PC-3 (cell line): ENCODE data around the gene PAPSS1. TPM values are rescaled to one million over a fixed set of nuclear protein-coding genes. Genes with fewer than 3 reads are reported as not detected.

Source experiments
- ATAC-seq: fragments of 200-7000 bp; cut with Tn5 transposase; 2 replicates; pipeline ENCODE4 v1.9.1; 2020; ENCODE audit warnings: mild to moderate bottlenecking, moderate library complexity
- BruUV-seq: library from RNA; stranded (reverse); fragments of 400-500 nt; replicated peaks from 2 replicates; lab custom pipeline; 2021; lab: Mats Ljungman, UMichigan
- CTCF ChIA-PET: fragments of 300-600 bp; sonication (Branson Sonifier 250); formaldehyde crosslinking; loops from one replicate; lab custom pipeline; 2022; ENCODE audit warnings: antibody characterized with exemption; lab: Charles Lee
- POLR2A ChIA-PET: fragments of 300-600 bp; sonication (Branson Sonifier 250); formaldehyde crosslinking; loops from one replicate; lab custom pipeline; 2022; ENCODE audit warnings: antibody characterized with exemption; ENCODE audit not compliant: unreplicated experiment; lab: Charles Lee
- DNase-seq: peaks from one replicate; pipeline ENCODE4 v3.0.0-alpha.2; 2015
- H2AFZ ChIP-seq: fragments of 300-600 bp; sonication (generic); 2 replicates; pipeline ENCODE4 v1.6.0; 2016; ENCODE audit warnings: antibody characterized with exemption, low read length
- H3F3A ChIP-seq: fragments of 300-600 bp; sonication (generic); one replicate; pipeline ENCODE4 v1.6.0; 2017; ENCODE audit warnings: antibody characterized with exemption, low read length, control low read depth, mild to moderate bottlenecking; ENCODE audit not compliant: unreplicated experiment
- H3K27ac ChIP-seq: fragments of 300-600 bp; sonication (generic); 2 replicates; pipeline ENCODE4 v1.5.1; 2016; ENCODE audit warnings: mild to moderate bottlenecking, low read length
- H3K27me3 ChIP-seq: fragments of 300-600 bp; sonication (generic); 2 replicates; pipeline ENCODE4 v1.6.1; 2016; ENCODE audit warnings: low read length, mixed read lengths
- H3K36me3 ChIP-seq: fragments of 300-600 bp; sonication (generic); 2 replicates; pipeline ENCODE4 v1.6.1; 2016; ENCODE audit warnings: low read depth, mixed run types, low read length, mixed read lengths
- H3K4me1 ChIP-seq: fragments of 300-600 bp; sonication (generic); 2 replicates; pipeline ENCODE4 v1.5.1; 2016; ENCODE audit warnings: low read length; ENCODE audit not compliant: insufficient read depth
- H3K4me2 ChIP-seq: fragments of 300-600 bp; sonication (generic); 2 replicates; pipeline ENCODE4 v1.6.0; 2016; ENCODE audit warnings: low read length
- H3K4me3 ChIP-seq: fragments of 300-600 bp; sonication (generic); 2 replicates; pipeline ENCODE4 v1.5.1; 2016; ENCODE audit warnings: mild to moderate bottlenecking, low read length, mixed read lengths
- H3K79me2 ChIP-seq: fragments of 300-600 bp; sonication (generic); 2 replicates; pipeline ENCODE4 v1.6.1; 2017; ENCODE audit warnings: low read length, mixed read lengths
- H3K9ac ChIP-seq: fragments of 300-600 bp; sonication (generic); 2 replicates; pipeline ENCODE4 v1.6.0; 2016; ENCODE audit warnings: mild to moderate bottlenecking, low read length
- H3K9me2 ChIP-seq: fragments of 300-600 bp; sonication (generic); replicated peaks from 2 replicates; pipeline ENCODE4 v1.6.1; 2016; ENCODE audit warnings: mixed run types, low read length, mixed read lengths
- H3K9me3 ChIP-seq: fragments of 300-600 bp; sonication (generic); 2 replicates; pipeline ENCODE4 v1.6.1; 2016; ENCODE audit warnings: low read length, mixed read lengths
- H4K20me1 ChIP-seq: fragments of 300-600 bp; sonication (generic); 2 replicates; pipeline ENCODE4 v1.6.1; 2016; ENCODE audit warnings: low read length, mixed read lengths
- EZH2 ChIP-seq: fragments of 300-600 bp; sonication (generic); IDR thresholded peaks from one replicate; pipeline ENCODE4 v1.6.1; 2017; ENCODE audit warnings: antibody characterized with exemption, mild to moderate bottlenecking, low read length; ENCODE audit not compliant: unreplicated experiment
- EZH2phosphoT487 ChIP-seq: fragments of 300-600 bp; sonication (generic); IDR thresholded peaks from 2 replicates; pipeline ENCODE4 v1.6.1; 2018; ENCODE audit warnings: mild to moderate bottlenecking, antibody characterized with exemption, low read length, borderline replicate concordance
- intact Hi-C: fragments of 100-400 bp; cut with micrococcal nuclease; formaldehyde crosslinking; loops from 2 replicates; pipeline ENCODE4 v1.9.0; 2023
- total RNA-seq: library from RNA; depleted of rRNA; stranded (reverse); fragments of >200 nt; gene quantifications from 2 replicates; pipeline ENCODE4 v1.2.3, GENCODE V29; 2014
- TF ChIP-seq, protein P1 (sequence below): fragments of 300-600 bp; sonication (generic); conservative IDR thresholded peaks from 2 replicates; pipeline ENCODE4 v1.5.1; 2017; ENCODE audit warnings: antibody characterized with exemption, low read depth, mild to moderate bottlenecking, low read length

PAPSS1 gene
- total RNA-seq, 1 experiment from 2014 or later, result 28.0 TPM

DNA sequence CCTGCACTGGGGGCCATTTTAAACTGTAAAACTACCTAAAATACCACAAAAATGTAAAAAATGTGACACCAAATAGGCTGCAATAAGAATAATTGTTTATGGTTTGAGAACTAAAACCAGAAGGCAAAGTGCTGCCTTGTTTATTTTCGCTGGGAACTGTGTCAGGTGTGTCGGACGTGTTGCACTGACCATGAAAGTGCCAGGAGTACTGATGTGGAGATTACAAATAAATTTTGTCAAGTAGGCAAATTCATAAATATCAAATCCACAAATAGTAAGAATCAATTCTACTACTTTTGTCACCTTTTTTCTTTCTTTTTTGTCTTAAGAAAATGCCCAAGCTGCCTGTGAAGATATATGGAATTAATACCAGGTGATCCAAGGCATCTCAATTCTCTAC lies 37.7 kb downstream of the PAPSS1 start:
- intact Hi-C loops, result no loop called here
- Histone ChIP-seq H3K9me3 (no peaks in the 10 kb centered on the region), H3K9ac (no peak overlapping the region), H3F3A (no peaks in the 10 kb centered on the region), H3K4me1 (0 out of 2 replicates have a peak, but pooled peaks cover 9% of the 10 kb centered on the region), H2AFZ (no peak overlapping the region), H3K9me2 (no peaks in the 10 kb centered on the region), H3K27ac (no peak overlapping the region), H3K79me2 (no peaks in the 10 kb centered on the region), H3K4me3 (no peak overlapping the region), H3K4me2 (no peak overlapping the region), H4K20me1 (no peaks in the 10 kb centered on the region), H3K27me3 (no peaks in the 10 kb centered on the region), H3K36me3 (peaks cover 7% of the 10 kb centered on the region; the same call in 1 of the 2 replicates)
- BruUV-seq, result no TSS peak
- no peak for DNase-seq
- TF ChIP-seq, protein P1, sequence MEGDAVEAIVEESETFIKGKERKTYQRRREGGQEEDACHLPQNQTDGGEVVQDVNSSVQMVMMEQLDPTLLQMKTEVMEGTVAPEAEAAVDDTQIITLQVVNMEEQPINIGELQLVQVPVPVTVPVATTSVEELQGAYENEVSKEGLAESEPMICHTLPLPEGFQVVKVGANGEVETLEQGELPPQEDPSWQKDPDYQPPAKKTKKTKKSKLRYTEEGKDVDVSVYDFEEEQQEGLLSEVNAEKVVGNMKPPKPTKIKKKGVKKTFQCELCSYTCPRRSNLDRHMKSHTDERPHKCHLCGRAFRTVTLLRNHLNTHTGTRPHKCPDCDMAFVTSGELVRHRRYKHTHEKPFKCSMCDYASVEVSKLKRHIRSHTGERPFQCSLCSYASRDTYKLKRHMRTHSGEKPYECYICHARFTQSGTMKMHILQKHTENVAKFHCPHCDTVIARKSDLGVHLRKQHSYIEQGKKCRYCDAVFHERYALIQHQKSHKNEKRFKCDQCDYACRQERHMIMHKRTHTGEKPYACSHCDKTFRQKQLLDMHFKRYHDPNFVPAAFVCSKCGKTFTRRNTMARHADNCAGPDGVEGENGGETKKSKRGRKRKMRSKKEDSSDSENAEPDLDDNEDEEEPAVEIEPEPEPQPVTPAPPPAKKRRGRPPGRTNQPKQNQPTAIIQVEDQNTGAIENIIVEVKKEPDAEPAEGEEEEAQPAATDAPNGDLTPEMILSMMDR, result no peak
- TF ChIP-seq EZH2, result no peak
- TF ChIP-seq EZH2phosphoT487, result no peak
- ATAC-seq, result no peak
- ChIA-PET CTCF (no interaction called here), POLR2A (no interaction called here)

GRCh38 chr4:107669068-107669467 lies 51.0 kb downstream of the PAPSS1 start:
- Histone ChIP-seq H3K4me2 (no peak overlapping the region), H3K4me3 (no peak overlapping the region), H3K27ac (no peak overlapping the region), H3K9me3 (no peaks in the 10 kb centered on the region), H3K4me1 (no peaks in the 10 kb centered on the region), H3K9ac (no peak overlapping the region), H3K9me2 (no peaks in the 10 kb centered on the region), H4K20me1 (no peaks in the 10 kb centered on the region), H3K79me2 (no peaks in the 10 kb centered on the region), H3K36me3 (no peaks in the 10 kb centered on the region; the same call in 1 of the 2 replicates), H3K27me3 (no peaks in the 10 kb centered on the region), H3F3A (no peaks in the 10 kb centered on the region), H2AFZ (no peak overlapping the region)
- ChIA-PET CTCF (no interaction called here), POLR2A (no interaction called here)
- DNase-seq (no peak), ATAC-seq (no peak)
- no peak for TF ChIP-seq EZH2
- TF ChIP-seq, protein P1, result no peak
- no TSS peak for BruUV-seq
- intact Hi-C loops, result loop anchor here (5.0 kb wide), 1 partner anchor 68 kb away; no protein-coding TSS in a partner anchor

DNA sequence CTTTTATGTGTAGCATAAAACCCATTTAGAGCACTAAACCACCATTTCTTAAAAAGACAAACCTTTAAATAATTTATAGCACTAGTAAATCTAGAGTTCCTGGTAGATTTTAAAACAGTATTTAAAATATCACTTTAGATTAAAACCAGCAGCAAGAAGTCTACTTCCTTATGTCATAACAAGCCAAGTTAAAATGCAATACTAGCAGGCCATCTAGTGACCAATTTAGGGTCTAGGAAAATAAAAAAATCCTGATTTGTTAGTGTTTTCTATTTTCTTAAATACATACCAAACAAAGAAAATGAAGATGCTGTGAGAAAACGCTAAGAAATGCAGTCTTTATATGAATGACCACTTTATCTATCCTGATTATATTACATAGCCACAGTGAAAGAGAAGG lies 53.9 kb downstream of the PAPSS1 start:
- ATAC-seq (0 out of 2 replicates have a peak, but pooled peaks have one; percentile 20), DNase-seq (peak; percentile 23)
- Histone ChIP-seq H3K36me3 (no peaks in the 10 kb centered on the region; the same call in 1 of the 2 replicates), H3K4me1 (no peaks in the 10 kb centered on the region), H2AFZ (no peak overlapping the region), H3K9me3 (no peaks in the 10 kb centered on the region), H3K79me2 (no peaks in the 10 kb centered on the region), H3K27ac (no peak overlapping the region), H3K27me3 (no peaks in the 10 kb centered on the region), H3K9ac (no peak overlapping the region), H3K4me3 (no peak overlapping the region), H4K20me1 (no peaks in the 10 kb centered on the region), H3K4me2 (no peak overlapping the region), H3F3A (no peaks in the 10 kb centered on the region), H3K9me2 (no peaks in the 10 kb centered on the region)
- no TSS peak for BruUV-seq
- TF ChIP-seq EZH2, result no peak
- TF ChIP-seq, protein P1, result peak; percentile 45
- CTCF ChIA-PET, result no interaction called here
- POLR2A ChIA-PET, result no interaction called here
- intact Hi-C loops, result loop anchor here (5.0 kb wide), 1 partner anchor 71 kb away; no protein-coding TSS in a partner anchor
